Transverse colon (tissue), 4 donors: ENCODE data around the gene DLL1. TPM values are rescaled to one million over a fixed set of nuclear protein-coding genes. Genes with fewer than 3 reads are reported as not detected.

Experiments used
- DNase-seq: peaks from one replicate; pipeline ENCODE4 v3.0.0-alpha.2; 2019
- H3K27ac ChIP-seq, 4 donors: fragments of 200-600 bp; sonication (generic); 2 replicates each; pipeline ENCODE4 v1.5.1; 2016 to 2018; ENCODE audit warnings: inconsistent platforms in 4 of 4
- H3K27me3 ChIP-seq: fragments of 200-600 bp; sonication (generic); 2 replicates; pipeline ENCODE4 v1.5.1; 2017; ENCODE audit warnings: inconsistent platforms
- H3K36me3 ChIP-seq, 4 donors: fragments of 200-600 bp; sonication (generic); 2 replicates each; pipeline ENCODE4 v1.5.1; 2017 to 2019; ENCODE audit warnings: inconsistent platforms in 4 of 4
- H3K4me1 ChIP-seq, 4 donors: fragments of 200-600 bp; sonication (generic); 2 replicates each; pipeline ENCODE4 v1.5.1; 2017 to 2020; ENCODE audit warnings: inconsistent platforms in 4 of 4
- H3K4me3 ChIP-seq, 4 donors: fragments of 200-600 bp; sonication (generic); 1 replicate in 1 of 4; 2 replicates in 3 of 4; pipeline versions ENCODE4 v1.5.1 to v1.6.1; 2017 to 2019; ENCODE audit warnings: inconsistent platforms in 4 of 4
- H3K9me3 ChIP-seq, 2 donors: fragments of 200-600 bp; sonication (generic); 2 replicates each; pipeline ENCODE4 v1.5.1; 2017 to 2019; ENCODE audit warnings: inconsistent platforms in 2 of 2
- EP300 ChIP-seq: sonication (generic); formaldehyde crosslinking; IDR thresholded peaks from one replicate; pipeline ENCODE4 v1.6.1; 2017; ENCODE audit warnings: antibody characterized with exemption, low read depth
- POLR2A ChIP-seq: fragments of 450-650 bp; IDR thresholded peaks from one replicate; pipeline ENCODE4 v1.6.1; 2016; ENCODE audit warnings: antibody characterized with exemption, mild to moderate bottlenecking, moderate library complexity
- POLR2AphosphoS5 ChIP-seq, 3 donors: sonication (generic); formaldehyde crosslinking; IDR thresholded peaks; one replicate each; pipeline ENCODE4 v1.6.1; 2016; ENCODE audit warnings: antibody characterized with exemption in 3 of 3
- WGBS, 2 donors: methylation state at CpG; one replicate each; pipeline ENCODE4 v1.1.5; 2018; ENCODE audit warnings: low coverage in 1 of 2; 5-methylcytosine and 5-hydroxymethylcytosine counted together
- in situ Hi-C, 4 donors: fragments of 200-750 bp; cut with MboI; loops; one replicate each; pipeline versions ENCODE4 v1.15.0 to v1.15.1; 2017; ENCODE audit warnings: low sequenced_read_pairs in 3 of 4, low pct_ligation_motif_present in 1 of 4, low pct_unique_long_range_greater_than_20kb in 1 of 4
- intact Hi-C: fragments of 100-400 bp; cut with DNase I; formaldehyde crosslinking; loops from one replicate; pipeline ENCODE4 v1.15.1; 2023; ENCODE audit warnings: low total_unique reads
- total RNA-seq, 4 donors: library from RNA; depleted of rRNA; stranded (reverse); fragments of >200 nt; gene quantifications; one replicate each; pipeline ENCODE4 v1.1.0, GENCODE V29; 2016
- TF ChIP-seq, protein P1 (sequence below), 5 experiments: fragments of 200-600 bp in 3 of 5; fragments of 450-650 bp in 2 of 5; sonication (generic) in 3 of 5; IDR thresholded peaks; 1 replicate in 2 of 5; 2 replicates in 3 of 5; pipeline ENCODE4 v1.5.1; 2016 to 2017; ENCODE audit warnings: antibody characterized with exemption in 5 of 5, inconsistent platforms in 3 of 5, mild to moderate bottlenecking in 2 of 5, moderate library complexity in 1 of 5

The DLL1 gene
- total RNA-seq, 4 donors from 2014 or later, result 15.0 to 46.2 (median 25.9) TPM

DNA sequence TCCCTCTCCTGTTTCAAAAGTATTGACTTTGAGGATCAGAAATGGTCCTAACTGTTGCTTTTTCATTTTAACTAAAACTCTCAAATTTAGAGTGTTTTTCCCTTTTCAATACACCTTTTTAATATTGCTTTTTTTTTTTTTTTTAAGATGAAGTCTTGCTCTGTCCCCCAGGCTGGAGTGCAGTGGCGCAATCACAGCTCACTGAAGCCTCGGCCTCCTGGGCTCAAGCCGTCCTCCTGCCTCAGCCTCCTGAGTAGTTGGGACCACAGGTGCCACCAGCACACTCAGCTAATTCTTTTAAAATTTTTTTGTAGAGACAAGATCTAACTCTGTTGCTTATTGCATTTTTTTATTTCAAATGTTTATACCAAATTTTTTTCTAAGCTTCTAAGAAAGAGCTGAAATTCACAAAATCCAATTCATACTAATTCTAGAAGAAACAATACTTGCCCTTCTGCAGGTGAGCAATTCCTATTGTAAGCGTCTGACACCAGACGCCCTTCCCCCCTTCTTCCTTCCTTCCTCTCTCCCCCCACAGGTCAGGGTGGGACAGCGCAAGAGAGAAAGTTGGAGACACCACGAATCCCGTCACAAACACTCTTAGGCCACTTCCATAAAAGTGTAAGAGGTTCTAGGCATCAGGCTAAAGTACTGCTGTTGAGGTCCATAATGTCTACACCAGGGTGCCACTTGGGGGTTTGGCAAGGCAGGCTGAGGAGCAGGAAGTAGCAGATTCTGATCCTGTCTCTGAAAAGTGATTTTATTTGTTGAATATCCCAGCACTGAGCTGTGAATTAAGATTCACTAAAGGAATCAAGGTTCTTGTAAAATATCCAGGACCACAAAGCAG, 12.8 kb downstream of the DLL1 start:
- intact Hi-C loops (no loop called here), in situ Hi-C loops (no loop called here)
- H3K27me3 ChIP-seq, result no peaks in the 10 kb centered on the region
- no peak for DNase-seq
- WGBS, 2 donors, result 66 to 79% methylated on average over 5 to 8 of the region's 8 CpGs
- H3K9me3 ChIP-seq, result no peaks in the 10 kb centered on the region
- H3K4me1 ChIP-seq, result peaks cover 0 to 42% (median 7%) of the 10 kb centered on the region in 4 donors
- no peak overlapping the region for H3K27ac ChIP-seq
- H3K4me3 ChIP-seq, result no peak overlapping the region
- no peak for TF ChIP-seq EP300
- TF ChIP-seq POLR2A, result no peak
- TF ChIP-seq, protein P1, sequence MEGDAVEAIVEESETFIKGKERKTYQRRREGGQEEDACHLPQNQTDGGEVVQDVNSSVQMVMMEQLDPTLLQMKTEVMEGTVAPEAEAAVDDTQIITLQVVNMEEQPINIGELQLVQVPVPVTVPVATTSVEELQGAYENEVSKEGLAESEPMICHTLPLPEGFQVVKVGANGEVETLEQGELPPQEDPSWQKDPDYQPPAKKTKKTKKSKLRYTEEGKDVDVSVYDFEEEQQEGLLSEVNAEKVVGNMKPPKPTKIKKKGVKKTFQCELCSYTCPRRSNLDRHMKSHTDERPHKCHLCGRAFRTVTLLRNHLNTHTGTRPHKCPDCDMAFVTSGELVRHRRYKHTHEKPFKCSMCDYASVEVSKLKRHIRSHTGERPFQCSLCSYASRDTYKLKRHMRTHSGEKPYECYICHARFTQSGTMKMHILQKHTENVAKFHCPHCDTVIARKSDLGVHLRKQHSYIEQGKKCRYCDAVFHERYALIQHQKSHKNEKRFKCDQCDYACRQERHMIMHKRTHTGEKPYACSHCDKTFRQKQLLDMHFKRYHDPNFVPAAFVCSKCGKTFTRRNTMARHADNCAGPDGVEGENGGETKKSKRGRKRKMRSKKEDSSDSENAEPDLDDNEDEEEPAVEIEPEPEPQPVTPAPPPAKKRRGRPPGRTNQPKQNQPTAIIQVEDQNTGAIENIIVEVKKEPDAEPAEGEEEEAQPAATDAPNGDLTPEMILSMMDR (IDR thresholded peaks at IDR 0.05), result no peak
- no peak for TF ChIP-seq POLR2AphosphoS5 (IDR thresholded peaks at IDR 0.05)
- H3K36me3 ChIP-seq, result no peaks in the 10 kb centered on the region

DNA sequence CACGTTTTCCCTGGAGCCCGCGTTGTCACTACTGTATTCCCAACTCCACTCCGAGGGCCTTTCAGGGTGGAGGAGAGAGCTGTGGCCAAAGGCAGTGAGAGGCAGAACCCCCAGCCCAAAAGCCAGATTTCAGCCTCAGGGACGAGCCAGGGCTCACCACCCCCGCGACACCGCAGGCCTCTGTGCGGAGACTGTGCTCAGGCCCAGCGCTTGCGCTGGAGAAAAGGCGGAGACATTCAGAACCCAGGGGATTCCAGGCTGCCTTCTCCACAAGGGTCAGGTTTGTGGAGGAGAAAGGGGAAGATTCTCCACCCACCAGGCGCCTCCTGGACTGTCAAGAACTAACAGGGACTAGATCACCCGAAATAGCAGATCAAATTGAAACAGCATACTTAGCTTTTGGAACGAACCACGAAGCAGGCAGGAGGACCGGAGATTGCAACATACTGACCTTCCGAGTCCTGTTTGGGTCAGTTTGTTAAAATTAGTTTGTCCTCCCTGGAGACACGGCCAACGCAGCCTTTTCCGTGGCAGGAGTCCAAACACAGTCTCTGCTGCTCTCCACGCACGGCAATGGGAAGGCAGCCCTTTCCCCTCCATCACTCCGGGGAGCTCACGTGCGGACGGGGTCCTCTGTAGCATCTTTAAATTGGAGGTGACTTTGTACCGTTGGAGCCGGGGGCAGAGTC, 14.4 kb downstream of the DLL1 start:
- peak overlapping the region; percentile 33 to 71 (median 56) for H3K27ac ChIP-seq
- H3K36me3 ChIP-seq, result no peaks in the 10 kb centered on the region
- WGBS, 2 donors, result 81% methylated on average over 29 of the region's 29 CpGs; no CpG with 5 or more reads in 1 of the 2 donors
- in situ Hi-C loops, result no loop called here
- peak; percentile 43 for DNase-seq
- H3K4me1 ChIP-seq, result peaks cover 0 to 42% (median 7%) of the 10 kb centered on the region in 4 donors
- no peaks in the 10 kb centered on the region for H3K27me3 ChIP-seq
- intact Hi-C loops, result no loop called here
- no peaks in the 10 kb centered on the region for H3K9me3 ChIP-seq
- TF ChIP-seq POLR2A (no peak), POLR2AphosphoS5 (IDR thresholded peaks at IDR 0.05) (peak in 1 of 3 donors; percentile 49)
- TF ChIP-seq, protein P1 (IDR thresholded peaks at IDR 0.05), result no peak
- H3K4me3 ChIP-seq, result no peak overlapping the region

DNA sequence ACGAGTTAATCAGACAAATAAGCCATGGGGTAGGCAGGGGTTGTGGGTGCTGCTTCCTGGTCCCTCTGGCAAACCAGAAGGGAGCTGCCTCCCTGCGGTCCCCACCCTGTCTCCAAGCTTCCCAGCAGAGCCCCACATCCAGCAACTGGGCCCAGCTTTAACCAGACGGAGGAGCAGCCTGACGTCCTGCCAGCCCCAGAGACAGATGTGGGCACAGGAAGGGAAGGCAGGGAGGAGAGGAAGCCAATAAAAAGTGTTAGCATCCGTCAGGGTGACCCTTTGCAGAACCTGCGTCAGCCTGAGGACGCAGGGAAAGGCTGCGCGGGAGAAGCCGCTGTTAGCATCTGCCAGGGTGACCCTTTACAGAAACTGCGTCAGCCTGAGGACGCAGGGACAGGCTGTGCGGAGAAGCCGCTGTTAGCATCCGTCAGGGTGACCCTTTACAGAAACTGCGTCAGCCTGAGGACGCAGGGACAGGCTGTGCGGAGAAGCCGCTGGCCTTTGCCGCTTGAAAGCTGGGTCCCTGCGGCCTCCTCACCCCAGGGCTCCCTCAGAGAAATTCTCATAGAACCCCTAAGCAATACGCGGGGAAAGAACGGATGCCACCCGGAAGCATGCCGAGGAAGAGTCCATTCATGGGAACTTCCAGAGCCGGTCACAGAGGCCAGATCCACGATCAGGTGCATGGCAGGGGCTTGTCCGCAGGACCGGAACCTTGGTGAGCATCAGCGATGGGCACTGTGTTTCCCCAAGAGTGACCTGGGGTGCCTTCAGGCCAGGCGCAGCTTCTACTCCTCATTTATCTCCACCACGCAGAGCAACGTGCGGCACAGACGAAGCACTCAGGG, 15.9 kb downstream of the DLL1 start:
- DNase-seq, result no peak
- H3K4me1 ChIP-seq, result peaks cover 0 to 33% (median 5%) of the 10 kb centered on the region in 4 donors
- H3K36me3 ChIP-seq, result no peaks in the 10 kb centered on the region
- no peaks in the 10 kb centered on the region for H3K27me3 ChIP-seq
- no peak overlapping the region for H3K27ac ChIP-seq
- H3K4me3 ChIP-seq, result no peak overlapping the region
- in situ Hi-C loops (no loop called here), intact Hi-C loops (no loop called here)
- H3K9me3 ChIP-seq, result no peaks in the 10 kb centered on the region
- TF ChIP-seq EP300 (no peak), POLR2AphosphoS5 (IDR thresholded peaks at IDR 0.05) (no peak), POLR2A (no peak)
- TF ChIP-seq, protein P1 (IDR thresholded peaks at IDR 0.05), result no peak
- 55 to 91% methylated on average over 4 to 36 of the region's 36 CpGs for WGBS, 2 donors

DNA sequence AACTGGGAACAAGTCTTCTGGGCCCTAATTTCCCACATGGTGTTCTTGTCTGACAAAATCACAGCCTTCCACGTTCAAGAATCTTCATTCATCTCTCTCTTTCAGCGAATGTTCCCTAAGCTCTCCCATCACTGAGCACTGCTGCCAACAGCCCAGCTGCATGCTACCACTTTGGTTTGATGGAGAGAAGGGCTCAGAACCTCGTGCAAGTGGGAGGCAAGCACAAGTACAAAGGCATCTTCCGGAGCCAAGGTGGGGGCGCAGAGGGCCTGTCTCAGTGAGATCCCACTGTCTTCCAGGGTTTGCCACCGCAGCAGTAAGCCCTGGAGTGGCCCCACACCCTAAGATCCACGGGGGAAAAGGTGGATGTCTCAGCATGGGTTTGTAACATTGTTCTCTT, 17.2 kb downstream of the DLL1 start:
- in situ Hi-C loops, result no loop called here
- H3K36me3 ChIP-seq, result no peaks in the 10 kb centered on the region
- peaks cover 0 to 33% (median 5%) of the 10 kb centered on the region in 4 donors for H3K4me1 ChIP-seq
- no peak overlapping the region for H3K27ac ChIP-seq
- intact Hi-C loops, result no loop called here
- H3K9me3 ChIP-seq, result no peaks in the 10 kb centered on the region
- H3K4me3 ChIP-seq, result no peak overlapping the region
- WGBS, 2 donors, result 70 to 81% methylated on average over 2 to 7 of the region's 7 CpGs
- no peak for DNase-seq
- TF ChIP-seq POLR2AphosphoS5 (IDR thresholded peaks at IDR 0.05) (no peak), EP300 (no peak), POLR2A (no peak)
- TF ChIP-seq, protein P1 (IDR thresholded peaks at IDR 0.05), result no peak
- H3K27me3 ChIP-seq, result no peaks in the 10 kb centered on the region
